HL-60 (cell line): ENCODE results near the gene LUC7L.

ENCODE experiments used
- DNase-seq, 2 experiments: peaks; one replicate each; pipeline ENCODE4 v3.0.0-alpha.2; 2010 to 2020; ENCODE audit warnings: low read depth in 1 of 2, low spot score in 1 of 2
- H3K27ac ChIP-seq: fragments of 250-450 bp; sonication (Bioruptor Pico); replicated peaks from 2 replicates; pipeline ENCODE4 v1.5.1; 2020; ENCODE audit warnings: mild to moderate bottlenecking, moderate library complexity
- H3K27me3 ChIP-seq: fragments of 250-450 bp; sonication (Bioruptor Pico); 2 replicates; pipeline ENCODE4 v1.5.1; 2021; ENCODE audit warnings: mild to moderate bottlenecking, moderate library complexity; ENCODE audit not compliant: insufficient read depth, poor library complexity, severe bottlenecking
- H3K4me3 ChIP-seq: replicated peaks from 2 replicates; pipeline ENCODE4 v1.5.1; 2011; ENCODE audit warnings: mild to moderate bottlenecking, control low read depth, low read length; ENCODE audit not compliant: insufficient read depth
- GABPA ChIP-seq: IDR thresholded peaks from 2 replicates; pipeline ENCODE4 v1.6.1; 2012; ENCODE audit warnings: low read depth
- POLR2AphosphoS5 ChIP-seq: IDR thresholded peaks from 2 replicates; pipeline ENCODE4 v1.6.1; 2012; ENCODE audit warnings: low read depth
- SPI1 ChIP-seq: IDR thresholded peaks from 2 replicates; pipeline ENCODE4 v1.6.1; 2012; ENCODE audit warnings: low read depth, mild to moderate bottlenecking, borderline replicate concordance
- TF ChIP-seq, protein P1 (sequence below): IDR thresholded peaks from one replicate; pipeline ENCODE4 v1.5.1; 2011; ENCODE audit warnings: low read length, control low read depth, inconsistent platforms; ENCODE audit not compliant: insufficient read depth
- TF ChIP-seq, protein P2 (sequence below): IDR thresholded peaks from 2 replicates; pipeline ENCODE4 v1.6.1; 2012; ENCODE audit warnings: low read depth; ENCODE audit not compliant: insufficient replicate concordance

The LUC7L gene

GRCh38 chr16:149024-149660, 80.1 kb downstream of the LUC7L start:
- Histone ChIP-seq H3K27ac (no peak overlapping the region), H3K4me3 (no peak overlapping the region), H3K27me3 (peaks cover 15% of the 10 kb centered on the region)
- TF ChIP-seq, protein P1, sequence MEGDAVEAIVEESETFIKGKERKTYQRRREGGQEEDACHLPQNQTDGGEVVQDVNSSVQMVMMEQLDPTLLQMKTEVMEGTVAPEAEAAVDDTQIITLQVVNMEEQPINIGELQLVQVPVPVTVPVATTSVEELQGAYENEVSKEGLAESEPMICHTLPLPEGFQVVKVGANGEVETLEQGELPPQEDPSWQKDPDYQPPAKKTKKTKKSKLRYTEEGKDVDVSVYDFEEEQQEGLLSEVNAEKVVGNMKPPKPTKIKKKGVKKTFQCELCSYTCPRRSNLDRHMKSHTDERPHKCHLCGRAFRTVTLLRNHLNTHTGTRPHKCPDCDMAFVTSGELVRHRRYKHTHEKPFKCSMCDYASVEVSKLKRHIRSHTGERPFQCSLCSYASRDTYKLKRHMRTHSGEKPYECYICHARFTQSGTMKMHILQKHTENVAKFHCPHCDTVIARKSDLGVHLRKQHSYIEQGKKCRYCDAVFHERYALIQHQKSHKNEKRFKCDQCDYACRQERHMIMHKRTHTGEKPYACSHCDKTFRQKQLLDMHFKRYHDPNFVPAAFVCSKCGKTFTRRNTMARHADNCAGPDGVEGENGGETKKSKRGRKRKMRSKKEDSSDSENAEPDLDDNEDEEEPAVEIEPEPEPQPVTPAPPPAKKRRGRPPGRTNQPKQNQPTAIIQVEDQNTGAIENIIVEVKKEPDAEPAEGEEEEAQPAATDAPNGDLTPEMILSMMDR, result no peak
- DNase-seq, result no peak

GRCh38 chr16:146646-147045, 82.6 kb downstream of the LUC7L start:
- no peak for DNase-seq
- Histone ChIP-seq H3K27ac (no peak overlapping the region), H3K27me3 (peaks cover 12% of the 10 kb centered on the region), H3K4me3 (no peak overlapping the region)
- TF ChIP-seq GABPA, result no peak
- TF ChIP-seq, protein P2, sequence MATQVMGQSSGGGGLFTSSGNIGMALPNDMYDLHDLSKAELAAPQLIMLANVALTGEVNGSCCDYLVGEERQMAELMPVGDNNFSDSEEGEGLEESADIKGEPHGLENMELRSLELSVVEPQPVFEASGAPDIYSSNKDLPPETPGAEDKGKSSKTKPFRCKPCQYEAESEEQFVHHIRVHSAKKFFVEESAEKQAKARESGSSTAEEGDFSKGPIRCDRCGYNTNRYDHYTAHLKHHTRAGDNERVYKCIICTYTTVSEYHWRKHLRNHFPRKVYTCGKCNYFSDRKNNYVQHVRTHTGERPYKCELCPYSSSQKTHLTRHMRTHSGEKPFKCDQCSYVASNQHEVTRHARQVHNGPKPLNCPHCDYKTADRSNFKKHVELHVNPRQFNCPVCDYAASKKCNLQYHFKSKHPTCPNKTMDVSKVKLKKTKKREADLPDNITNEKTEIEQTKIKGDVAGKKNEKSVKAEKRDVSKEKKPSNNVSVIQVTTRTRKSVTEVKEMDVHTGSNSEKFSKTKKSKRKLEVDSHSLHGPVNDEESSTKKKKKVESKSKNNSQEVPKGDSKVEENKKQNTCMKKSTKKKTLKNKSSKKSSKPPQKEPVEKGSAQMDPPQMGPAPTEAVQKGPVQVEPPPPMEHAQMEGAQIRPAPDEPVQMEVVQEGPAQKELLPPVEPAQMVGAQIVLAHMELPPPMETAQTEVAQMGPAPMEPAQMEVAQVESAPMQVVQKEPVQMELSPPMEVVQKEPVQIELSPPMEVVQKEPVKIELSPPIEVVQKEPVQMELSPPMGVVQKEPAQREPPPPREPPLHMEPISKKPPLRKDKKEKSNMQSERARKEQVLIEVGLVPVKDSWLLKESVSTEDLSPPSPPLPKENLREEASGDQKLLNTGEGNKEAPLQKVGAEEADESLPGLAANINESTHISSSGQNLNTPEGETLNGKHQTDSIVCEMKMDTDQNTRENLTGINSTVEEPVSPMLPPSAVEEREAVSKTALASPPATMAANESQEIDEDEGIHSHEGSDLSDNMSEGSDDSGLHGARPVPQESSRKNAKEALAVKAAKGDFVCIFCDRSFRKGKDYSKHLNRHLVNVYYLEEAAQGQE, result no peak
- TF ChIP-seq SPI1, result no peak
- TF ChIP-seq, protein P1, result no peak
- no peak for TF ChIP-seq POLR2AphosphoS5

GRCh38 chr16:144797-145252, 84.4 kb downstream of the LUC7L start:
- H3K27me3 ChIP-seq, result peaks cover 9% of the 10 kb centered on the region
- TF ChIP-seq POLR2AphosphoS5, result no peak
- no peak for TF ChIP-seq SPI1
- TF ChIP-seq, protein P1, result no peak
- TF ChIP-seq, protein P2, result no peak
- no peak for TF ChIP-seq GABPA
- no peak for DNase-seq
- no peak overlapping the region for H3K27ac ChIP-seq
- H3K4me3 ChIP-seq, result no peak overlapping the region

GRCh38 chr16:143456-143855, 85.8 kb downstream of the LUC7L start:
- TF ChIP-seq GABPA, result no peak
- TF ChIP-seq POLR2AphosphoS5, result no peak
- TF ChIP-seq, protein P1, result no peak
- TF ChIP-seq SPI1, result no peak
- TF ChIP-seq, protein P2, result no peak
- DNase-seq, result no peak
- Histone ChIP-seq H3K27me3 (peaks cover under 1% of the 10 kb centered on the region), H3K4me3 (no peak overlapping the region), H3K27ac (no peak overlapping the region)
